Activated T-cell treated with anti-CD3 and anti-CD28 coated beads, Interleukin-2, amount 50 U/mL, for 24 hours (primary cell): ENCODE measurements around the gene DIAPH2.

Source experiments
- DNase-seq: peaks from one replicate; pipeline ENCODE4 v3.0.0-alpha.2; 2020
- H3K27ac Mint-ChIP-seq: 2 replicates; pipeline ENCODE4 v1.8.0; 2020; ENCODE audit warnings: mild to moderate bottlenecking, mixed read lengths
- H3K27me3 Mint-ChIP-seq: 2 replicates; pipeline ENCODE4 v1.8.0; 2020; ENCODE audit warnings: mixed read lengths
- H3K36me3 Mint-ChIP-seq: 2 replicates; pipeline ENCODE4 v1.8.0; 2020; ENCODE audit warnings: low read depth, mixed read lengths
- H3K4me1 Mint-ChIP-seq: 2 replicates; pipeline ENCODE4 v1.8.0; 2020; ENCODE audit warnings: low read depth, mixed read lengths
- H3K4me3 Mint-ChIP-seq: 2 replicates; pipeline ENCODE4 v1.8.0; 2020; ENCODE audit warnings: mild to moderate bottlenecking, moderate library complexity, mixed read lengths
- H3K9me3 Mint-ChIP-seq: 2 replicates; pipeline ENCODE4 v1.8.0; 2020; ENCODE audit warnings: mixed read lengths

The DIAPH2 gene

DNA sequence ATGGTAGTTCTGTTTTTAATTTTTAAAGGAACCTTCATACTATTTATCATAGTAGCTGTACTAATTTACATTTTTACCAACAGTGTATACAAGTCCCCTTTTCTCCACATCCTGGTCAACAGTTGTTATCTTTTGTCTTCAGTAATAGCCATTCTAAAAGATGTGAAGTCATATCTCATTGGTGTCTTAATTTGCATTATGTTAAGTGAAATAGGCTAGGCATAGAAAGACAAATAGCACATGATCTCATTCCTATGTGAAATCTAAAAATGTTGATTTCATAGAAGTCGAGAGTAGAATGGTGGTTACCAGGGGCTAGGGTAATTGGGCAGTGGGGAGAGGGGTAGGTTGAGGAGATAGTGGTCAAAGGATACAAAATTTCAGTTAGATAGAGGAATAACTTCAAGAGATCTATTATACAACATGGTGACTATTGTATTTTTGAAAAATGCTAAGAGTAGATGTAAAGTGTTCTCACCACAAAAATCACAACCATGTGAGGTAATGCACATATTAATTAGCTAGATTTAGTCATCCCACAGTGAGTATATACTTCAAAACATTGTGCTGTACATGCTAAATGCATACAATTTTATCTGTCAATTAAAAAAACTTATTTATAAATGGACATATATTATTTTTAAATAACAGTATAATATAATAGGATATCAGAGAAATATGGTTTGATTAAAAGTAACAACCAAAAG, 58.9 kb downstream of the DIAPH2 start:
- no peaks in the 10 kb centered on the region for H3K9me3 Mint-ChIP-seq
- H3K27ac Mint-ChIP-seq = no peak overlapping the region
- H3K4me1 Mint-ChIP-seq = no peaks in the 10 kb centered on the region

DNA sequence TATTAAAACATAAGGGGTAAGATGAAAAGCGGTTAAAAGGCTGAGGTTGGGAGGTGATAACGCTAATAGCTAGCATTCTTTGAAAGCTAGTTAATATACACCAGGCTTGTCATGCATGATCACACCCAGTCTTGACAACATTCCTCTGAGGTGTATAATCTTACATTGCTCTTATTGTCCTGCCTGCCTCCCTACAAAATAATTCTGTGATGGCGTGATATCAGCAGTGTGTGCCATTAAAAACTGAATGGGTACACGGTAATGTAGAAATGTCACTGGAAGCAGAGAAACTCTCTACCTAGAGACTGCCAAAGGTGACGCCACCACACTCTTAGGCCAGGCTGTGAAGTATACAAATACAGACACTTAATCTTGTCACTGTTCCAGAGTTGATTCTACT, 68.1 kb downstream of the DIAPH2 start:
- Mint-ChIP-seq H3K27ac (no peak overlapping the region), H3K4me3 (no peak overlapping the region), H3K9me3 (no peaks in the 10 kb centered on the region), H3K36me3 (peaks cover 4% of the 10 kb centered on the region), H3K4me1 (no peaks in the 10 kb centered on the region), H3K27me3 (no peaks in the 10 kb centered on the region)
- no peak for DNase-seq

More for the DNA sequence above, 58.9 kb downstream of the DIAPH2 start:
- Mint-ChIP-seq H3K36me3 (peaks cover 5% of the 10 kb centered on the region), H3K4me3 (no peak overlapping the region), H3K27me3 (peaks cover 2% of the 10 kb centered on the region)
- DNase-seq = no peak

GRCh38 chrX:96753230-96753629, 68.6 kb downstream of the DIAPH2 start:
- Mint-ChIP-seq H3K27me3 (no peaks in the 10 kb centered on the region), H3K4me1 (no peaks in the 10 kb centered on the region), H3K4me3 (no peak overlapping the region), H3K27ac (no peak overlapping the region), H3K36me3 (peaks cover 4% of the 10 kb centered on the region), H3K9me3 (no peaks in the 10 kb centered on the region)
- no peak for DNase-seq

GRCh38 chrX:96756491-96756890, 71.8 kb downstream of the DIAPH2 start:
- Mint-ChIP-seq H3K4me1 (no peaks in the 10 kb centered on the region), H3K36me3 (peaks cover 6% of the 10 kb centered on the region), H3K4me3 (no peak overlapping the region), H3K27me3 (peaks cover under 1% of the 10 kb centered on the region), H3K27ac (no peak overlapping the region), H3K9me3 (no peaks in the 10 kb centered on the region)
- DNase-seq = no peak

DNA sequence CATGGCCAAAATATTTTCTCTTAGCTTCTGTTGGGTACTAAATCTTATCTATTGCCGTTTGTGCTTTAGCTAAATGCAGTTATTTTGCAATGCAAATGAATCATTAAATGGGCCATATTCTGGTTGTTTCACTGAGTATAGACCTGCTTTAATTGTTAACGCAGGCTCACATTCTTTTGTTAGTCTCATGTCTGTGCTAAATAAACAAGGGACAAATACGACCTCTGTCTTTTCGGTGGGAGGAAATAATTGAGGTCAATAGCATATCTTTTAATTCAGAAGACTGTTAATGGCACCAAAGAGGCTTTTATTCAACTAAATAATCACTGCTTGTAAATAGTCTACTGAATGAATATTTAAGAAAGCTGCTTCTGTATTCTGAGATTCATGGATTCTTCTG, 76.9 kb downstream of the DIAPH2 start:
- Mint-ChIP-seq H3K27me3 (peaks cover 3% of the 10 kb centered on the region), H3K4me1 (peaks cover 2% of the 10 kb centered on the region), H3K9me3 (no peaks in the 10 kb centered on the region)

DNA sequence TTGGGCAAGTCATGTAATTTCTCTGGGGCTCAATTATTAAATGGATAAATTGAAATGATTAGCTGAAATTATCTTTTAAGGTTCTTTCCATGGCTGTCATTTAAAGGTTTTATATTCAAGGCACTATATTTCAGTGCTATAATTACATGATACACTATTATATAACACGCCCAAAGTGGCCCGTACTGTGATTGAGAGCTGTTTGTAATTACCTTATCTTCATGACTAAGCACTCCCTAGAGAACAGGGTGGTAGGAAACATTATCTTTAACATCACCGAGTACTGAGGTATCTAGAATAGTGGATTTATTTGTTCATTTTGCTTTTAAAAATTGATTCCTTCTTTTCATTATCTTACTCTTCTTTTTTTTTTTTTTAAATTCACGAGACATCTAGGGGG, 79.0 kb downstream of the DIAPH2 start:
- DNase-seq = no peak
- peaks cover 2% of the 10 kb centered on the region for H3K36me3 Mint-ChIP-seq
- peaks cover 5% of the 10 kb centered on the region for H3K27me3 Mint-ChIP-seq
- H3K4me3 Mint-ChIP-seq = no peak overlapping the region
- H3K4me1 Mint-ChIP-seq = peaks cover 2% of the 10 kb centered on the region
- H3K9me3 Mint-ChIP-seq = no peaks in the 10 kb centered on the region
- no peak overlapping the region for H3K27ac Mint-ChIP-seq

More for the DNA sequence above, 76.9 kb downstream of the DIAPH2 start:
- Mint-ChIP-seq H3K4me3 (no peak overlapping the region), H3K27ac (no peak overlapping the region), H3K36me3 (peaks cover 2% of the 10 kb centered on the region)
- no peak for DNase-seq

DNA sequence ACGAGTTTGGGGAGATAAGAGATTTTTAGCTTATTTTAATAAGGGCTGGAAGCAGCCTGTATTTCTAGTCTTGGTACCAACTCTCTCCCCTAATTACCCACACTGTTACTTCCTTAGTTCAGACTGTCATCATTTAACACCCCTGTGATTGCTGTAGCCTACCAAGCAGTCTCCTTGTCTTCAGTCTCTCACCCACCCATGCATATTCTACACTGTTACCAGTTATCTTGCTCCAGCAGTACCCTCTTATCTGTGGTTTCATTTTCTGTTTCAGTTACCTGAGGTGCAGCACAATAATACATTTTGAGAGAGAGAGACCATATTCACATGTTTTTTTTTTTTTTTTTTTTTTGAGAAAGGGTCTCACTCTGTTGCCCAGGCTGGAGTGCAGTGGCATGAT, 80.2 kb downstream of the DIAPH2 start:
- H3K4me1 Mint-ChIP-seq = peaks cover 2% of the 10 kb centered on the region
- H3K4me3 Mint-ChIP-seq = no peak overlapping the region
- peaks cover 1% of the 10 kb centered on the region for H3K36me3 Mint-ChIP-seq
- no peaks in the 10 kb centered on the region for H3K9me3 Mint-ChIP-seq
- no peak for DNase-seq
- no peak overlapping the region for H3K27ac Mint-ChIP-seq
- peaks cover 5% of the 10 kb centered on the region for H3K27me3 Mint-ChIP-seq

DNA sequence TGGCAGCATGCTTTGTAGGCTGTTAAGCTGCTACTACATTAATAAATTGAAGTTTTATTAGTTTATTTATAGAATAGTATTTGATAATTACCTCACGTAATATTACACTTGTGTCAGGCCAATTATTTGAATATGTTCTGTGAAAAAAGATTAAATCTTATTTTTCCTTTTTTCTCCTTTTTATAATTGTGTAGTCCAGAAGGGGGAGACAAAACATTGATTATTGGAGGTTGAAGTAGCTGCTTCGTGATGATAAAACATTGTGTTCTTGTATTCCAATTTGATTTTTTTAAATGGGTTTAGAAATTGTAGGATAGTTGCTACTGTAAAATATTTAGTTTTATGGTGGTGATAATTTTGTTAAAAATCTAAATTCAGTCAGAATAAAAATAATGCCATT, 85.7 kb downstream of the DIAPH2 start:
- Mint-ChIP-seq H3K36me3 (no peaks in the 10 kb centered on the region), H3K4me1 (no peaks in the 10 kb centered on the region), H3K27ac (no peak overlapping the region), H3K9me3 (no peaks in the 10 kb centered on the region), H3K27me3 (peaks cover 3% of the 10 kb centered on the region), H3K4me3 (no peak overlapping the region)
- no peak for DNase-seq

DNA sequence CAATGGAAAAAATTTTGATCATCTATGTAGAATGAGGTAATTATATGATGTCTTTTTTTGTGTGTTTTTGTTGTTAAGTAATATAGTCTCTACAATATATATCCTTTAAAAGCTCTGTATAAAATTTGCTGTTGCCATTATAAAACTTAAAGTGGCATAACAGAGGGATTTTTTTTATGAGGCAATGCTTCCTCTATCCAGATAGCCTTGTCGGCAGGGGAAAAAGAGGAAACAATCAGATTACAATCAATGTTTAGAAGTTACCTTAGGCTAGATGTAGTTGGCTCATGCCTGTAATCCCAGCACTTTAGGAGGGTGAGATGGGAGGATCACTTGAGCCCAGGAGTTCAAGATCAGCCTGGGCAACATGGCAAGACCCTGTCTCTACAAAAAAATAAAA, 86.8 kb downstream of the DIAPH2 start:
- no peaks in the 10 kb centered on the region for H3K4me1 Mint-ChIP-seq
- H3K9me3 Mint-ChIP-seq = no peaks in the 10 kb centered on the region
- no peak overlapping the region for H3K4me3 Mint-ChIP-seq
- no peak for DNase-seq
- no peaks in the 10 kb centered on the region for H3K36me3 Mint-ChIP-seq
- peaks cover 3% of the 10 kb centered on the region for H3K27me3 Mint-ChIP-seq
- H3K27ac Mint-ChIP-seq = no peak overlapping the region

DNA sequence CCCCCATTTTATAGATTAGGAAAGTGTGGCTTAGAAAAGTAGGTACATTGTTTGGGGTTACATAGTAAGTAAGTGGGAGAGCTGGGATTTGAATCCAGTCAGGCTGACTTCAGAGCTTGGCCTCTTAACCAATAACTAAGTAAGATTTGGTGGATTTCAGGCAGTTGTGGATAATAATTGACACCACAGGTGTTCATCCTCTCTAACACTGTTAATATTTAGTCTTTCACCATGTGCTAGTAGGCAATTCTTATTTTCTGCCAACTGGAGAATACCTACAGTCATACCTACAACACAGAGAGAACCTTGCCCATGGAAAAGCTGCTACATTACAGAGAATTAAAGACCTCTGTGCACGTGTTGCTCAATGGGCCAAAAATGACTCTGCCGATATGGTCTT, 89.5 kb downstream of the DIAPH2 start:
- H3K27ac Mint-ChIP-seq = no peak overlapping the region
- no peaks in the 10 kb centered on the region for H3K9me3 Mint-ChIP-seq
- no peaks in the 10 kb centered on the region for H3K36me3 Mint-ChIP-seq
- H3K4me1 Mint-ChIP-seq = no peaks in the 10 kb centered on the region
- no peak for DNase-seq
- H3K27me3 Mint-ChIP-seq = no peaks in the 10 kb centered on the region
- H3K4me3 Mint-ChIP-seq = no peak overlapping the region

GRCh38 chrX:96776966-96777365, 92.3 kb downstream of the DIAPH2 start:
- H3K4me3 Mint-ChIP-seq = no peak overlapping the region
- no peaks in the 10 kb centered on the region for H3K4me1 Mint-ChIP-seq
- no peak overlapping the region for H3K27ac Mint-ChIP-seq
- no peaks in the 10 kb centered on the region for H3K36me3 Mint-ChIP-seq
- DNase-seq = no peak
- peaks cover 3% of the 10 kb centered on the region for H3K27me3 Mint-ChIP-seq
- H3K9me3 Mint-ChIP-seq = no peaks in the 10 kb centered on the region

GRCh38 chrX:96791559-96791958, 106.9 kb downstream of the DIAPH2 start:
- Mint-ChIP-seq H3K36me3 (no peaks in the 10 kb centered on the region), H3K27ac (no peak overlapping the region), H3K4me3 (no peak overlapping the region), H3K27me3 (peaks cover 7% of the 10 kb centered on the region), H3K4me1 (no peaks in the 10 kb centered on the region), H3K9me3 (no peaks in the 10 kb centered on the region)
- no peak for DNase-seq

- Mint-ChIP-seq H3K27me3 (peaks cover 7% of the 10 kb centered on the region), H3K27ac (no peak overlapping the region), H3K36me3 (no peaks in the 10 kb centered on the region), H3K4me3 (no peak overlapping the region), H3K9me3 (no peaks in the 10 kb centered on the region), H3K4me1 (no peaks in the 10 kb centered on the region)
- DNase-seq = no peak
Observed at GRCh38 chrX:96792047-96792446, 107.4 kb downstream of the DIAPH2 start.

GRCh38 chrX:96798982-96799381, 114.3 kb downstream of the DIAPH2 start:
- Mint-ChIP-seq H3K4me3 (no peak overlapping the region), H3K9me3 (no peaks in the 10 kb centered on the region), H3K27ac (no peak overlapping the region), H3K27me3 (no peaks in the 10 kb centered on the region), H3K4me1 (no peaks in the 10 kb centered on the region), H3K36me3 (no peaks in the 10 kb centered on the region)
- DNase-seq = no peak

- H3K36me3 Mint-ChIP-seq = no peaks in the 10 kb centered on the region
- H3K4me3 Mint-ChIP-seq = no peak overlapping the region
- H3K27ac Mint-ChIP-seq = no peak overlapping the region
- no peaks in the 10 kb centered on the region for H3K27me3 Mint-ChIP-seq
- no peak for DNase-seq
- peaks cover 1% of the 10 kb centered on the region for H3K9me3 Mint-ChIP-seq
- no peaks in the 10 kb centered on the region for H3K4me1 Mint-ChIP-seq
Observed at GRCh38 chrX:96807318-96807717, 122.7 kb downstream of the DIAPH2 start.

DNA sequence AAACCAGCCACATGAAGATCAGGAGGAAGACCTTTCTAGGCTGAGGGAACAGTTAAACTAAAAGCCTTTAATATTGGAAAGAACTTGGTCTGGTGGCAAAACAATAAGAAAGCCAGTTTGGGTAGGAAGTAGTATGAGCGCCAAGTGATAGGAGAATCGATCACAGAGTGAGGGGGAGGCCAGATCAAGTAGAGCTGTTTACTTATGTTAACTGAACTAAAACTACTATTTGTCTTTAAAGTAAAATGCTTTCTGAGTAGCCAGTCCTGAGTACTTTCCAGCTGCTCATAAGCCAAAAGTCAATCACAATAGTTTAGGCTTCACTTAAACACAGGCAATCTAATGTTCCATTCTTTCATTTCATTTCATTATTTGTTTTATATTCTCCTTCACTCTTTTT, 136.3 kb downstream of the DIAPH2 start:
- Mint-ChIP-seq H3K4me1 (no peaks in the 10 kb centered on the region), H3K9me3 (no peaks in the 10 kb centered on the region), H3K27me3 (no peaks in the 10 kb centered on the region), H3K4me3 (no peak overlapping the region), H3K27ac (no peak overlapping the region), H3K36me3 (peaks cover 2% of the 10 kb centered on the region)
- DNase-seq = no peak
